ENCODE results near the gene SUSD3.

DNA sequence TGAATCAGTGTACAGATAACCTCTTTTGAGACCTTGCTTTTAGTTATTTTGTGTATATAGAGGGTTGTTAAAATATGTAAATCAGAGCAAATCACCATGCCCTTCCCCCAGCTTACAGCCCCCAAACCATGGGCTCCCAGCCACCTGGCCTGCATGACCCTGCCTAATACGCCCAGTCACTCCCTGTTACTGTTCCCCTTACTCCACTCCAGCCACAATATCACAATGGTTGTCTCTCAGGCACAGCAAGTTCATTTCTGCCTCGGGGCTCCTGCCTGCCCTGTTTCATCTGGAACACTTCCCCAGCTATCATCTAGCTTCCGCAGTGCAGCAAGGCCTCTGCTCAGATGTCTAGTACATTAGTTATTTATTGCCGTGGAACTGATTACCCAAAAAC, 32.6 kb downstream of the SUSD3 start:
- TF ChIP-seq, protein P1, sequence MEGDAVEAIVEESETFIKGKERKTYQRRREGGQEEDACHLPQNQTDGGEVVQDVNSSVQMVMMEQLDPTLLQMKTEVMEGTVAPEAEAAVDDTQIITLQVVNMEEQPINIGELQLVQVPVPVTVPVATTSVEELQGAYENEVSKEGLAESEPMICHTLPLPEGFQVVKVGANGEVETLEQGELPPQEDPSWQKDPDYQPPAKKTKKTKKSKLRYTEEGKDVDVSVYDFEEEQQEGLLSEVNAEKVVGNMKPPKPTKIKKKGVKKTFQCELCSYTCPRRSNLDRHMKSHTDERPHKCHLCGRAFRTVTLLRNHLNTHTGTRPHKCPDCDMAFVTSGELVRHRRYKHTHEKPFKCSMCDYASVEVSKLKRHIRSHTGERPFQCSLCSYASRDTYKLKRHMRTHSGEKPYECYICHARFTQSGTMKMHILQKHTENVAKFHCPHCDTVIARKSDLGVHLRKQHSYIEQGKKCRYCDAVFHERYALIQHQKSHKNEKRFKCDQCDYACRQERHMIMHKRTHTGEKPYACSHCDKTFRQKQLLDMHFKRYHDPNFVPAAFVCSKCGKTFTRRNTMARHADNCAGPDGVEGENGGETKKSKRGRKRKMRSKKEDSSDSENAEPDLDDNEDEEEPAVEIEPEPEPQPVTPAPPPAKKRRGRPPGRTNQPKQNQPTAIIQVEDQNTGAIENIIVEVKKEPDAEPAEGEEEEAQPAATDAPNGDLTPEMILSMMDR (IDR thresholded peaks at IDR 0.05): no peak
- TF ChIP-seq POLR2A (IDR thresholded peaks at IDR 0.05): no peak
